AG04449 (cell line): ENCODE measurements around the gene CDK5RAP2.

ENCODE experiments used
- CTCF ChIA-PET: fragments of 350-600 bp; formaldehyde crosslinking; extraction: SDS; loops from one replicate; lab custom pipeline; 2021; ENCODE audit warnings: antibody characterized with exemption; lab: Yijun Ruan, JAX
- POLR2A ChIA-PET: fragments of 400-600, 350-600 bp; formaldehyde crosslinking; extraction: SDS; loops from one replicate; lab custom pipeline; 2020; ENCODE audit warnings: antibody characterized with exemption, inconsistent platforms; lab: Yijun Ruan, JAX
- DNase-seq: peaks from one replicate; pipeline ENCODE4 v3.0.0-alpha.2; 2010; ENCODE audit warnings: low read depth, low spot score
- H3K4me3 ChIP-seq: 2 replicates; pipeline ENCODE4 v1.5.1; 2011; ENCODE audit warnings: low read depth, mild to moderate bottlenecking, control low read depth, low read length
- TF ChIP-seq, protein P1 (sequence below): IDR thresholded peaks from one replicate; pipeline ENCODE4 v1.5.1; 2011; ENCODE audit warnings: mild to moderate bottlenecking, moderate library complexity, low read length, control low read depth, inconsistent platforms; ENCODE audit not compliant: insufficient read depth; ENCODE audit errors: missing control alignments

CDK5RAP2 gene

GRCh38 chr9:120611690-120612068, 31.7 kb upstream of the CDK5RAP2 start:
- H3K4me3 ChIP-seq = no peak overlapping the region
- TF ChIP-seq, protein P1, sequence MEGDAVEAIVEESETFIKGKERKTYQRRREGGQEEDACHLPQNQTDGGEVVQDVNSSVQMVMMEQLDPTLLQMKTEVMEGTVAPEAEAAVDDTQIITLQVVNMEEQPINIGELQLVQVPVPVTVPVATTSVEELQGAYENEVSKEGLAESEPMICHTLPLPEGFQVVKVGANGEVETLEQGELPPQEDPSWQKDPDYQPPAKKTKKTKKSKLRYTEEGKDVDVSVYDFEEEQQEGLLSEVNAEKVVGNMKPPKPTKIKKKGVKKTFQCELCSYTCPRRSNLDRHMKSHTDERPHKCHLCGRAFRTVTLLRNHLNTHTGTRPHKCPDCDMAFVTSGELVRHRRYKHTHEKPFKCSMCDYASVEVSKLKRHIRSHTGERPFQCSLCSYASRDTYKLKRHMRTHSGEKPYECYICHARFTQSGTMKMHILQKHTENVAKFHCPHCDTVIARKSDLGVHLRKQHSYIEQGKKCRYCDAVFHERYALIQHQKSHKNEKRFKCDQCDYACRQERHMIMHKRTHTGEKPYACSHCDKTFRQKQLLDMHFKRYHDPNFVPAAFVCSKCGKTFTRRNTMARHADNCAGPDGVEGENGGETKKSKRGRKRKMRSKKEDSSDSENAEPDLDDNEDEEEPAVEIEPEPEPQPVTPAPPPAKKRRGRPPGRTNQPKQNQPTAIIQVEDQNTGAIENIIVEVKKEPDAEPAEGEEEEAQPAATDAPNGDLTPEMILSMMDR = no peak
- DNase-seq = no peak
- ChIA-PET CTCF (interaction anchor here (2.5 to 9.4 kb wide), 2 partner anchors 7 to 11 kb away, joined by 10 to 63 read pairs; no protein-coding TSS in a partner anchor), POLR2A (no interaction called here)

DNA sequence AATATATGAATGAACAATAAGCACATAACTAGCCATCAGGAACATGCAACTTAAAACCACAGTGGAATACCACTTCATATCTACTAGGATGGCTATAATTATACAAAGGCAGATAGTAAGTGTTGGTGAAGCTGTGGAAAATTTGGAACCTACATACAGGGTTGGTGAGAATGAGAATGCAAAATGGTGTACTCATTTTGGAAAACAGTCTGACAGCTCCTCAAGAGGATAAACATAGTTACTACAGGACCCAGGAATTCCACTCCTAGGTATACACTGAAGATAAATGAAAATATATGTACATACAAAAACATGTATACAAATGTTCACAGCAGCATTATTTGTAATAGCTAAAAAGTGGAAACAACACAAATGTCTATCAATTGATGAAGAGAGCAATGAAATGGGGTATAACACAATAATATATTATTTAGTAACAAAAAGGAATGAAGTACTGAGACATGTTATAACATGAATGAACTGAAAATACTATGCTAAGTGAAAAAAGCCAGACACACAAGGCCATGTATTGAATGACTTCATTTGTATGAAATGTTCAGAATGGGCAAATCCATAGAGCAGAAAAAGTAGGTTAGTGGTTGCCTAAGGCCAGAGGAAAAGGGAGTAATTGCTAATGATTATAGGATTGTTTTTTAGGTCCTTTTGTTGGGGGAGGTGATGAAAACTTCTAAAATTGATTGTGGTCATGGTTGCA, 31.2 kb upstream of the CDK5RAP2 start:
- H3K4me3 ChIP-seq = no peak overlapping the region
- ChIA-PET POLR2A (no interaction called here), CTCF (interaction anchor here (1.2 to 9.4 kb wide), 3 partner anchors 8 to 449 kb away, joined by 3 to 63 read pairs (median 10); no protein-coding TSS in a partner anchor)
- no peak for DNase-seq
- TF ChIP-seq, protein P1 = no peak

GRCh38 chr9:120609636-120610035, 29.7 kb upstream of the CDK5RAP2 start:
- ChIA-PET POLR2A (no interaction called here), CTCF (interaction anchor here (1.2 to 9.4 kb wide), 2 partner anchors 9 to 450 kb away, joined by 3 to 63 read pairs; no protein-coding TSS in a partner anchor)
- no peak overlapping the region for H3K4me3 ChIP-seq
- no peak for DNase-seq
- TF ChIP-seq, protein P1 = no peak

DNA sequence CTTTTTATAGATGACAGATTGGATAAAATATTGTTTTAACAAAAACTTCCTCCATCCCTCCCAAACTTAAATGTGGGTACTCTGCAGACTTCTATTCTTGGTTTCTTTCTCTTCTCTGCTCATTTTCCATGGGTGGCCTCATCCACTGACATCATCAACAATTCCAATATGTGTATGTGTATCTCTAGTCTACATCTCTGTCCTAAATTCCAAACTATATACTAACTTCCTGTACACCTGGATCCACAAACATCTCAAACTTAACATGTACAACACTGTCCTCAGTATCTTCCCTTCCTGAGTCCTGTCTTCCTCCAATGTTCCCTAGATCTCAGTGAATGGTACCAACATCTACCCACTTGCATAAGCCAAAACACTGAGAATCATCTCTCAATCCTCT, 28.5 kb upstream of the CDK5RAP2 start:
- DNase-seq = no peak
- CTCF ChIA-PET = interaction anchor here (9.4 kb wide), 1 partner anchor 11 kb away, joined by 63 read pairs; no protein-coding TSS in a partner anchor
- no peak overlapping the region for H3K4me3 ChIP-seq
- POLR2A ChIA-PET = no interaction called here
- TF ChIP-seq, protein P1 = no peak

GRCh38 chr9:120603591-120603990, 23.6 kb upstream of the CDK5RAP2 start:
- DNase-seq = no peak
- POLR2A ChIA-PET = no interaction called here
- TF ChIP-seq, protein P1 = no peak
- H3K4me3 ChIP-seq = no peak overlapping the region
- CTCF ChIA-PET = interaction anchor here (9.4 kb wide), 1 partner anchor 15 kb away, joined by 63 read pairs; no protein-coding TSS in a partner anchor

DNA sequence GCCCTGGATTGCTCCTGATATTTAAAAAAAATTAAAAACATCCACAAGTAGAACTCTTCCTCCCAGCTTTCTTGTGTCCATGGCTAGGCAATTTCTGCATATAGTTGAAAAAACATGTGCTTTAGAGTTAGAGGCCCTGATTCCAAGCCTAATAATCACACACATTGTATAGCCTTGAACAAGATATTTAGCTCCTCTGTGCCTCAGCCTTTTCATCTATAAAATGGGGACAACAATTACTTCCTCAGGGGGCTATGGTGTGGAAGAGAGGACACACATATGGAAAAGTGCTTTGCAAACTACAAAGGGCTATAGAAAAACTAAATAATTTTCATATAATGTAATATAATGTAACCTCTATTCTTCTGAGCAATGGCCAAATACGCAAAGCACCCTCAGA, 23.0 kb upstream of the CDK5RAP2 start:
- TF ChIP-seq, protein P1 = no peak
- CTCF ChIA-PET = interaction anchor here (9.4 kb wide), 1 partner anchor 16 kb away, joined by 63 read pairs; no protein-coding TSS in a partner anchor
- POLR2A ChIA-PET = no interaction called here
- DNase-seq = no peak
- no peak overlapping the region for H3K4me3 ChIP-seq
